GM12801 (cell line): ENCODE data around the gene ALOX5AP.

Source experiments
- TF ChIP-seq, protein P1 (sequence below): IDR thresholded peaks from one replicate; pipeline ENCODE4 v1.5.1; 2011; ENCODE audit warnings: control low read depth; ENCODE audit not compliant: insufficient read length; ENCODE audit errors: extremely low read depth

The ALOX5AP gene

DNA sequence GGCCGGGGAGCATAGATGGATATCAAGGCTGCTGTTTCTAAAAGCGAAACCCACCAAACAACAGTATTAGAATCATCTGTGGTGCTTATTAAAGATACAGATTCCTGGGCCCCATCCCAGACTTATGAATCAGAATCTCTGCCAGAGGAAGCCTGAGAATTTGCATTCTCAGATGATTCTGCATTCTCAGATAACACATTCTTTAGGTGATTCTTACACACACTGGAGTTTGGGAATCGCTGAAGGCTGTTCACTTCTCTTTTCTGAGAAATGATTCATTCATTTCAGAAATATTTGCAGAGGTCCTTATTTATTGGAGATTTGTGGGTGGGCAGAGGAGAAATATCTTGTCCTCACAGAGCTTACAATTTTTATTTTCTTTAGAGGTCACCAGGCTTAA lies 24.4 kb downstream of the ALOX5AP start:
- TF ChIP-seq, protein P1, sequence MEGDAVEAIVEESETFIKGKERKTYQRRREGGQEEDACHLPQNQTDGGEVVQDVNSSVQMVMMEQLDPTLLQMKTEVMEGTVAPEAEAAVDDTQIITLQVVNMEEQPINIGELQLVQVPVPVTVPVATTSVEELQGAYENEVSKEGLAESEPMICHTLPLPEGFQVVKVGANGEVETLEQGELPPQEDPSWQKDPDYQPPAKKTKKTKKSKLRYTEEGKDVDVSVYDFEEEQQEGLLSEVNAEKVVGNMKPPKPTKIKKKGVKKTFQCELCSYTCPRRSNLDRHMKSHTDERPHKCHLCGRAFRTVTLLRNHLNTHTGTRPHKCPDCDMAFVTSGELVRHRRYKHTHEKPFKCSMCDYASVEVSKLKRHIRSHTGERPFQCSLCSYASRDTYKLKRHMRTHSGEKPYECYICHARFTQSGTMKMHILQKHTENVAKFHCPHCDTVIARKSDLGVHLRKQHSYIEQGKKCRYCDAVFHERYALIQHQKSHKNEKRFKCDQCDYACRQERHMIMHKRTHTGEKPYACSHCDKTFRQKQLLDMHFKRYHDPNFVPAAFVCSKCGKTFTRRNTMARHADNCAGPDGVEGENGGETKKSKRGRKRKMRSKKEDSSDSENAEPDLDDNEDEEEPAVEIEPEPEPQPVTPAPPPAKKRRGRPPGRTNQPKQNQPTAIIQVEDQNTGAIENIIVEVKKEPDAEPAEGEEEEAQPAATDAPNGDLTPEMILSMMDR: no peak

DNA sequence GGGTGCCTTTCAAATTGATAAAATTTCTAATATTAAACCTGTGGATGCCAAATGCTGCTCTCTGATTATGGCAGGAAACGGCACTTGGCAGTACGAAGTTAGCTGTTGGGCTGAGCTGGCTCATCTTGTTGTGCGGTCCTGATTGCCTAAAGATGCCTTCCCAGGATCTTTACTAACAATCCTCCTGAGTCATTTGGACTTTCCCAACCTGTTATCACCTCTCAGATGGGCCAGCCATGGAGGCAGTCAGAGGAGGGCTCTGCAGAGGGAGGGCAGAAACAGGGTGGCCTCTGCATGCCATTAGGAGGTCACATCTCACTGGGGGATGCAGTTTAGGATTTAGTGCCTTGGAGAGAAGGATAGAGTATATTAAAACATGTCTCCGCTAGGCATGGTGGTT lies 27.3 kb downstream of the ALOX5AP start:
- TF ChIP-seq, protein P1: no peak

DNA sequence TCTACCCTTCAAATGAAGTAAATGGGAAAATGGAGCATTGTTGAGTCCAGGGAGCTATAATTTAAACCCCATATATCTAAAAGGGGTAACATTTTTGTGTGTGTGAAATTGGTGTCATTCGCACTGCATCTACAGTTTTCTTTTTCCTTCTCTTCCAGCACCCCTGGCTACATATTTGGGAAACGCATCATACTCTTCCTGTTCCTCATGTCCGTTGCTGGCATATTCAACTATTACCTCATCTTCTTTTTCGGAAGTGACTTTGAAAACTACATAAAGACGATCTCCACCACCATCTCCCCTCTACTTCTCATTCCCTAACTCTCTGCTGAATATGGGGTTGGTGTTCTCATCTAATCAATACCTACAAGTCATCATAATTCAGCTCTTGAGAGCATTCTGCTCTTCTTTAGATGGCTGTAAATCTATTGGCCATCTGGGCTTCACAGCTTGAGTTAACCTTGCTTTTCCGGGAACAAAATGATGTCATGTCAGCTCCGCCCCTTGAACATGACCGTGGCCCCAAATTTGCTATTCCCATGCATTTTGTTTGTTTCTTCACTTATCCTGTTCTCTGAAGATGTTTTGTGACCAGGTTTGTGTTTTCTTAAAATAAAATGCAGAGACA lies 28.6 kb downstream of the ALOX5AP start:
- TF ChIP-seq, protein P1: no peak

DNA sequence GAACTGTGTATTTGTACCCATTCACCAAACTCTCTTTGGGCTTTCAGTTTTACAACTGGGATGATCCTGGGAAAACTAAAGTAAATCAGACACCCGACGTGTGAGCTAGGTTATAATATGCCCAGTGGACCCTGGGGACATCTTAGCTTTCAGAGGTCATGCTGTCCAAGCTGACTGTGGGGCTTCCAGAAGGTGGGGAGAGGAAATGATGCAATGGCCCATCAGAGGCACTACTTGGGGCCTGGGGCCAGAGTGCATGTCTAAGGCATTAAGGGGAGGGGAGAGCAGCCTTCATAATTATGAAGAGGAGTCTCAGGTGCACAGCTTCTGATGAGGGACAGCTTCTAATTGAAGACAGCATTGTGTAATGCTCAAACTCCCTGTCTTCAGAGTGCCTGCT lies 30.9 kb downstream of the ALOX5AP start:
- TF ChIP-seq, protein P1: no peak

DNA sequence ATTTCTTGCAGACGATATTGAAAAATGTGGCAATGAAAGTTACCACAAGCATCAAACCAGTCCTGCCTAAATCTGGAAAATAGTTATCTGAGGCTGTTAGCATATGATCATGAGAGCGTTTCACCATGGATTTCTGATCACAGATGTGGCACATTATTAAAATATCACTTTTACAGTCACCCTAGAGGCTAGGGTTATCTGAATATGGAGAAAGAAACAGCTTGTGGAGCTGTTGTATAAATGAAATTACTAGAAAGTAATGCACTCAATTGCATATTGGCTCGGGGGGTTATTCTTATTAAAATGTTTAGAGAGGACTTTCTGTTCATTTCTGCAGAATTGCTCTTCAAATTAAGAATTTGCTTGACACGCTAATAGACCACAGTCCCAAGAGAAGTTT lies 35.6 kb downstream of the ALOX5AP start:
- TF ChIP-seq, protein P1: no peak

DNA sequence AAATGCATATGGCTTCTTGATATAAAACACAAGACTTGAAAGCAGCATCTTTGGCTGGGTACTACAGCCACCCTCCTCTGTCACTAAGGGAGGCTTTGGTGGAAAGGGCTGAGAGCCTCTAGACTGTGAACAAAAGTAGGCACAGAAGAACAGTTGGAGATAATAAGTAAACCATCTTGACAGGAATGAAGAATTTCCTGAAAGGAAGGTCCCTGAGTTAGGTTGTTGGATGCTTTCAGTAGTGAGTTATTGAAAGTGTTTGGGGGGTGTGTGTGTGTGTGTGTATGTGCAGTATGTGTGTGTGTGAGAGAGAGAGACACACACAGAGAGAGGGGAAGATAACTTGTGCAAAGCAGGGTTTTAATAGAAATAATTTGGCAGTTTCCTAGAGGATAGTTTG lies 38.2 kb downstream of the ALOX5AP start:
- TF ChIP-seq, protein P1: no peak

DNA sequence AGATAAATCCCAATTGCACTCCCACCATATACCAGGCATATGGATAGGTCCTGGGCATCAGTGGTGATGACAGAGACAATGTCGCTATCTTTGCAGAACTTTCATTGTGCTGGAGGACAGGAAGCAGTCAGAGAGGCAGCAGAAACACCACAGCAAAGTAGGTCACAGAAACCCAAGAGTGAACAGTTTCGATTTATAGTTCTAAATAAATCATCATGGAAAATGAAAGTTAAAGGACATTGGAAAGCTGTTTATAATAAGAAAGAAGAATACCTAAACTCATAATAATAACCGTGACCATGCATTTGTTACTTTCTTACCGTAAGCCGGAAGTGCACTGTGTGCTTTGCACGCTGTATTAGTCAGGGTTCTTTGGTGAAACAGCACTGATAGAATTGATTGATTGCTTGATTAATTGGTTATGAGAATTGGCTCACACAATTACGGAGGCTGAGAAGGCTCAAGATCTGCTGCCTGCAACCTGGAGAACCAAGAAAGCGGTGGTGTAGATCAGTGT lies 38.9 kb downstream of the ALOX5AP start:
- TF ChIP-seq, protein P1: no peak
